ENCODE data around the gene TRAF5.
"Not testable (repeated sequence)": the region's sequence is repeated elsewhere in the genome, so short reads cannot be mapped to it uniquely, and the experiment has no call there.

Gene TRAF5

GRCh38 chr1:211349741-211350140, 23.1 kb downstream of the TRAF5 start:
- no peak for DNase-seq

- DNase-seq: not testable (repeated sequence)
Measured at GRCh38 chr1:211352055-211352454, 25.4 kb downstream of the TRAF5 start.

GRCh38 chr1:211352465-211352864, 25.8 kb downstream of the TRAF5 start:
- no peak for DNase-seq

GRCh38 chr1:211352985-211353515, 26.4 kb downstream of the TRAF5 start:
- DNase-seq: peak in 1 of 2 experiments; percentile 4

- no peak for DNase-seq
Measured at GRCh38 chr1:211353562-211354212, 27.1 kb downstream of the TRAF5 start.

GRCh38 chr1:211355873-211356272, 29.2 kb downstream of the TRAF5 start:
- DNase-seq: no peak

- no peak for DNase-seq
Measured at GRCh38 chr1:211356723-211357407, 30.2 kb downstream of the TRAF5 start.

GRCh38 chr1:211358685-211359084, 32.1 kb downstream of the TRAF5 start:
- no peak for DNase-seq

GRCh38 chr1:211359876-211360275, 33.2 kb downstream of the TRAF5 start:
- DNase-seq: no peak

GRCh38 chr1:211361202-211361601, 34.6 kb downstream of the TRAF5 start:
- no peak for DNase-seq

- no peak for DNase-seq
Measured at GRCh38 chr1:211369640-211370039, 43.0 kb downstream of the TRAF5 start.

GRCh38 chr1:211370669-211371068, 44.0 kb downstream of the TRAF5 start:
- DNase-seq: no peak

- DNase-seq: no peak
Measured at GRCh38 chr1:211371406-211372105, 44.9 kb downstream of the TRAF5 start.

GRCh38 chr1:211372463-211372862, 45.8 kb downstream of the TRAF5 start:
- no peak for DNase-seq

- no peak for DNase-seq
Measured at GRCh38 chr1:211375146-211375818, 48.6 kb downstream of the TRAF5 start.

- DNase-seq: no peak
Measured at GRCh38 chr1:211375949-211376348, 49.3 kb downstream of the TRAF5 start.

- DNase-seq: no peak
Measured at GRCh38 chr1:211376807-211377470, 50.3 kb downstream of the TRAF5 start.

- DNase-seq: no peak
Measured at GRCh38 chr1:211377539-211378450, 51.2 kb downstream of the TRAF5 start.

GRCh38 chr1:211378844-211379243, 52.2 kb downstream of the TRAF5 start:
- no peak for DNase-seq

GRCh38 chr1:211379446-211379845, 52.8 kb downstream of the TRAF5 start:
- DNase-seq: no peak

GRCh38 chr1:211381481-211382181, 55.0 kb downstream of the TRAF5 start:
- no peak for DNase-seq
